ENCODE data around the gene P3H1. TPM values are rescaled to one million over a fixed set of nuclear protein-coding genes. Genes with fewer than 3 reads are reported as not detected.
A peak's percentile ranks its signal among the peaks of the same experiment; 100 is the strongest.

Gene P3H1
- total and polyA plus RNA-seq, 2 donors (not counting 1 experiment from before 2014, with no cell fraction given) = 42.2 to 51.3 TPM

GRCh38 chr1:42767510-42768000 lies 727 bp upstream of the P3H1 start:
- no peaks in the 10 kb centered on the region for H3K9me3 ChIP-seq (ENCODE audit: control extremely low read depth in 1 of 3, control insufficient read depth in 2 of 3, insufficient read depth in 1 of 3, low read length in 2 of 3)

More at GRCh38 chr1:42767510-42768000, 727 bp upstream of the P3H1 start:
- Mint-ChIP-seq H3K9me3 (ENCODE audit: insufficient read depth) (no peaks in the 10 kb centered on the region), H3K4me3 (no peak overlapping the region), H3K4me1 (peaks cover 21% of the 10 kb centered on the region), H3K27me3 (no peaks in the 10 kb centered on the region), H3K27ac (peak overlapping the region; percentile 98)
- Histone ChIP-seq H4K20me1 (ENCODE audit: control insufficient read depth, insufficient read depth, low read length, poor library complexity, severe bottlenecking) (peaks cover 3% of the 10 kb centered on the region), H3K27ac (ENCODE audit: low read length in 2 of 2) (peak overlapping the region; percentile 53 to 83), H2AFZ (ENCODE audit: insufficient read depth, low read depth, low read length, poor library complexity, severe bottlenecking) (peak overlapping the region; percentile 92), H3K4me2 (replicated peaks; ENCODE audit: low read depth, low read length, poor library complexity, severe bottlenecking) (peak overlapping the region; percentile 84), H3K4me3 (ENCODE audit: control extremely low read depth in 1 of 5, extremely low read depth in 1 of 5, insufficient read depth in 1 of 5, low read depth in 2 of 5, low read length in 4 of 5) (peak overlapping the region; percentile 71 to 92 (median 76)), H3K79me2 (ENCODE audit: control insufficient read depth, insufficient read depth, low read length) (peaks cover 90% of the 10 kb centered on the region), H3K36me3 (replicated peaks in 1 of 2; ENCODE audit: control extremely low read depth in 1 of 2, control insufficient read depth in 1 of 2, extremely low read depth in 1 of 2, insufficient read depth in 2 of 2, low read length in 1 of 2) (peaks cover 0 to 2% of the 10 kb centered on the region in 2 experiments), H3K9ac (ENCODE audit: low read length) (peak overlapping the region; percentile 80), H3K27me3 (replicated peaks in 1 of 4; ENCODE audit: control extremely low read depth in 1 of 4, control insufficient read depth in 3 of 4, insufficient read depth in 4 of 4, low read length in 3 of 4) (no peaks in the 10 kb centered on the region), H3K4me1 (ENCODE audit: control insufficient read depth in 2 of 2, insufficient read depth in 2 of 2, low read length in 2 of 2) (peaks cover 27% of the 10 kb centered on the region in 2 donors)
- POLR2A ChIA-PET = interaction anchor here (0.7 to 2.3 kb wide), 9 partner anchors 11 to 621 kb away, joined by 3 to 22 read pairs (median 3); partner anchors contain the start of genes CCDC30, ELOVL1, MED8 and PPIH
- 0% methylated on average over 5 of the region's 23 CpGs for WGBS (ENCODE audit: insufficient coverage)
- intact Hi-C loops (cut with micrococcal nuclease) = loop anchor here (1.0 to 10.0 kb wide), 12 partner anchors 50 to 1265 kb away; partner anchors contain the start of genes CFAP57, EBNA1BP2, ELOVL1 and ERMAP
- CTCF ChIA-PET = interaction anchor here (0.8 to 3.0 kb wide), 14 partner anchors 10 to 308 kb away, joined by 3 to 27 read pairs (median 4); partner anchors contain the start of genes PPIH, YBX1 and ZNF691
- TF ChIP-seq CTCF (IDR thresholded peaks at IDR 0.05) = no peak
- TF ChIP-seq EZH2 (IDR thresholded peaks at IDR 0.05; ENCODE audit: borderline replicate concordance, insufficient read depth, low read depth, low read length, poor library complexity, severe bottlenecking) = no peak
- DNase-seq = no peak
- no peak for ATAC-seq (ENCODE audit: low read depth)

Measured in B cell (primary cell).